K562 (cell line): ENCODE results near the gene ZSCAN2.

Source experiments
- BRD4 ChIP-seq: fragments of 200-600 bp; sonication (generic); IDR thresholded peaks from 2 replicates; pipeline ENCODE4 v1.6.1; 2017; ENCODE audit warnings: inconsistent platforms
- CREM ChIP-seq: IDR thresholded peaks from 2 replicates; pipeline ENCODE4 v1.6.1; 2014; ENCODE audit warnings: antibody characterized with exemption, low read depth
- CTCF ChIP-seq, 3 experiments: IDR thresholded peaks in 2 of 3; conservative IDR thresholded peaks in 1 of 3; 2 replicates each; pipeline ENCODE4 v1.5.1; 2011 to 2012; ENCODE audit warnings: low read length in 3 of 3, mild to moderate bottlenecking in 3 of 3, control low read depth in 2 of 3, improper control_type of control experiment in 1 of 3, inconsistent platforms in 1 of 3, low read depth in 1 of 3, mixed read lengths in 1 of 3, moderate library complexity in 1 of 3; ENCODE audit not compliant: insufficient read depth in 2 of 3
- HLTF ChIP-seq: fragments of 450-650 bp; IDR thresholded peaks from 2 replicates; pipeline ENCODE4 v1.6.1; 2016
- MAFF ChIP-seq: IDR thresholded peaks from 2 replicates; pipeline ENCODE4 v1.6.1; 2012; ENCODE audit warnings: low read length, improper control_type of control experiment
- NR2C2 ChIP-seq, 2 experiments: fragments of 200-800 bp in 1 of 2; sonication (Bioruptor generic) in 1 of 2; sonication (generic) in 1 of 2; formaldehyde crosslinking in 1 of 2; IDR thresholded peaks; 2 replicates each; pipeline versions ENCODE4 v1.6.1 to v1.8.0; 2016 to 2022; ENCODE audit warnings: mild to moderate bottlenecking in 1 of 2, missing compliant biosample characterization in 1 of 2, missing genetic modification characterization in 1 of 2, missing genetic modification reagents in 1 of 2
- PTTG1 ChIP-seq: fragments of 450-650 bp; IDR thresholded peaks from 2 replicates; pipeline ENCODE4 v1.6.1; 2016; ENCODE audit warnings: low read depth, mild to moderate bottlenecking, missing genetic modification characterization, missing compliant biosample characterization
- TAF15 ChIP-seq: fragments of 200-400 bp; formaldehyde crosslinking; IDR thresholded peaks from 2 replicates; pipeline ENCODE4 v1.6.1; 2017; ENCODE audit warnings: mild to moderate bottlenecking, low read depth, low read length, moderate library complexity
- TARDBP ChIP-seq: fragments of 450-650 bp; IDR thresholded peaks from 2 replicates; pipeline ENCODE4 v1.6.1; 2016
- ZNF184 ChIP-seq: sonication (generic); formaldehyde crosslinking; IDR thresholded peaks from 2 replicates; pipeline ENCODE4 v1.5.0; 2020; ENCODE audit warnings: missing genetic modification reagents
- ZNF232 ChIP-seq: sonication (generic); formaldehyde crosslinking; IDR thresholded peaks from 2 replicates; pipeline ENCODE4 v1.8.0; 2022; ENCODE audit warnings: mild to moderate bottlenecking, missing genetic modification reagents
- ZSCAN29 ChIP-seq: fragments of 450-650 bp; IDR thresholded peaks from 2 replicates; pipeline ENCODE4 v1.6.1; 2017
- TF ChIP-seq, protein P1 (sequence below): sonication (generic); formaldehyde crosslinking; IDR thresholded peaks from 2 replicates; pipeline ENCODE4 v1.9.0; 2022; ENCODE audit warnings: mild to moderate bottlenecking, missing genetic modification reagents
- TF ChIP-seq, protein P2 (sequence below), 3 experiments: fragments of 200-800 bp in 1 of 3; sonication (Bioruptor generic) in 1 of 3; sonication (generic) in 1 of 3; formaldehyde crosslinking in 1 of 3; IDR thresholded peaks; 2 replicates each; pipeline versions ENCODE4 v1.6.1 to v1.8.0; 2016 to 2022; ENCODE audit warnings: mild to moderate bottlenecking in 2 of 3, missing compliant biosample characterization in 2 of 3, missing genetic modification characterization in 2 of 3, missing genetic modification reagents in 1 of 3

DNA sequence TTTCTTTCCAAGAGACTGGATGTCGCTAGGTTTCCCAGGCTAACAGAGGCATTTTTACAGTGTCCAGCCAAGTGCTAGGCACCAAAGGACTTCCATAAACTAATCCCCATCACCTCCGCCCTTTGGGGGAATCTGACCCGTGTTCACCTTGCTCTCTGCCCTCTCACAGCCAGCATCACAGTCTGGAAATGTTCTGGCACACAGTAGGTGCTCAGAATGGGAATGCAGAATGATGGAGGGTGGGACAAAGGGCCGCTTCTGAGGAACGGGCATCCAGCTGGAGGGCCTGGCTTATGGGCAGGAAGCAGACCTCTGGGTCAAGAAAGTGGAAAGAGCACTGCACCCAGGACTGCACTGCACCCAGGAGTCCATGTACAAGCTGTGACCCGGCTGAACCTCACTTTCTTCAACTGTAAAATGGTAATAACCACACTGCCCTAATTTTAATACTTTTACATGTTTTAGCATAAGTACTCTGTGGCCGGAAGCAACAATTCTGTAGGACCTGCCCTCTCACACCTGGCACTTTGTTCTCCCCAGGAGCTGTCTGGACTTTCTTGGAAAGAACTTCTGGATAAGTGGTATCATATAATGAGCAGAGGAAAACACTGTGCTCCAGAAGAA lies 58.1 kb downstream of the ZSCAN2 start:
- TF ChIP-seq TAF15 (no peak), ZNF232 (CRISPR knock-in tag) (no peak), HLTF (no peak), ZNF184 (CRISPR knock-in tag) (no peak), CREM (no peak), NR2C2 (CRISPR knock-in tag; IDR thresholded peaks at IDR 0.05) (no peak), NR2C2 (tag; IDR thresholded peaks at IDR 0.05) (no peak), TARDBP (no peak), PTTG1 (no peak), CTCF (IDR thresholded peaks at IDR 0.05 in 2 of 3, conservative IDR thresholded peaks at IDR 0.05 in 1 of 3; ENCODE audit: insufficient read depth in 2 of 3, low read depth in 1 of 3, low read length in 3 of 3) (no peak), BRD4 (no peak), MAFF (no peak), ZSCAN29 (no peak)
- TF ChIP-seq, protein P1, sequence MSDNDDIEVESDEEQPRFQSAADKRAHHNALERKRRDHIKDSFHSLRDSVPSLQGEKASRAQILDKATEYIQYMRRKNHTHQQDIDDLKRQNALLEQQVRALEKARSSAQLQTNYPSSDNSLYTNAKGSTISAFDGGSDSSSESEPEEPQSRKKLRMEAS (CRISPR knock-in tag), result no peak
- TF ChIP-seq, protein P2, sequence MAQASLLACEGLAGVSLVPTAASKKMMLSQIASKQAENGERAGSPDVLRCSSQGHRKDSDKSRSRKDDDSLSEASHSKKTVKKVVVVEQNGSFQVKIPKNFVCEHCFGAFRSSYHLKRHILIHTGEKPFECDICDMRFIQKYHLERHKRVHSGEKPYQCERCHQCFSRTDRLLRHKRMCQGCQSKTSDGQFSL (CRISPR knock-in tag; IDR thresholded peaks at IDR 0.05), result no peak
- TF ChIP-seq, protein P2 (tag; IDR thresholded peaks at IDR 0.05), result no peak
